ENCODE results near the gene SYT7. TPM values are rescaled to one million over a fixed set of nuclear protein-coding genes. Genes with fewer than 3 reads are reported as not detected.

Gene SYT7
- total and polyA plus RNA-seq, 4 donors, result 2.1 to 114 (median 30.8) TPM

- no peak overlapping the region for H3K27ac ChIP-seq (ENCODE audit: low read depth in 1 of 2, low read length in 2 of 2)
- 92% methylated on average over 3 of the region's 3 CpGs for WGBS
- no peak overlapping the region for H3K9ac ChIP-seq (ENCODE audit: low read depth in 1 of 2, low read length in 2 of 2)
- H3K4me1 ChIP-seq (ENCODE audit: control insufficient read depth in 4 of 4, insufficient read depth in 4 of 4, low read length in 3 of 4), result peaks cover 6 to 18% (median 13%) of the 10 kb centered on the region in 4 donors
- TF ChIP-seq REST (IDR thresholded peaks at IDR 0.05) (no peak), SP1 (IDR thresholded peaks at IDR 0.05) (no peak), HNF4G (IDR thresholded peaks at IDR 0.05) (no peak), RAD21 (IDR thresholded peaks at IDR 0.05) (no peak), YY1 (IDR thresholded peaks at IDR 0.05) (no peak), FOXA1 (IDR thresholded peaks at IDR 0.05) (no peak), JUND (IDR thresholded peaks at IDR 0.05) (no peak), NR2F2 (IDR thresholded peaks at IDR 0.05) (no peak), ATF3 (IDR thresholded peaks at IDR 0.05) (no peak), ZBTB33 (IDR thresholded peaks at IDR 0.05) (no peak), TAF1 (conservative IDR thresholded peaks at IDR 0.05) (no peak), MAX (IDR thresholded peaks at IDR 0.05) (no peak), GABPA (IDR thresholded peaks at IDR 0.05 in 1 of 2, conservative IDR thresholded peaks at IDR 0.05 in 1 of 2) (no peak), HNF4A (conservative IDR thresholded peaks at IDR 0.05) (no peak), FOXA2 (IDR thresholded peaks at IDR 0.05) (no peak), CTCF (IDR thresholded peaks at IDR 0.05; ENCODE audit: low read depth, low read length, missing input control) (no peak)
- H3K9me3 ChIP-seq (ENCODE audit: control insufficient read depth in 4 of 4, low read length in 3 of 4), result no peaks in the 10 kb centered on the region
- H3K4me3 ChIP-seq (ENCODE audit: low read depth in 1 of 3, low read length in 3 of 3), result no peak overlapping the region
- no peaks in the 10 kb centered on the region for H3K36me3 ChIP-seq (ENCODE audit: control insufficient read depth in 4 of 4, insufficient read depth in 3 of 4, low read depth in 1 of 4, low read length in 3 of 4)
- DNase-seq (ENCODE audit: low spot score), result no peak
- no peaks in the 10 kb centered on the region for H3K27me3 ChIP-seq (ENCODE audit: control insufficient read depth in 4 of 4, insufficient read depth in 4 of 4, low read length in 3 of 4)
Measured at GRCh38 chr11:61571869-61572268, 9.0 kb downstream of the SYT7 start.

GRCh38 chr11:61571337-61571736 lies 9.5 kb downstream of the SYT7 start:
- TF ChIP-seq JUND (IDR thresholded peaks at IDR 0.05) (no peak), SP1 (IDR thresholded peaks at IDR 0.05) (no peak), CTCF (IDR thresholded peaks at IDR 0.05; ENCODE audit: low read depth, low read length, missing input control) (no peak)
- Histone ChIP-seq H3K9ac (ENCODE audit: low read depth in 1 of 2, low read length in 2 of 2) (no peak overlapping the region), H3K36me3 (ENCODE audit: control insufficient read depth in 4 of 4, insufficient read depth in 3 of 4, low read depth in 1 of 4, low read length in 3 of 4) (no peaks in the 10 kb centered on the region), H3K9me3 (ENCODE audit: control insufficient read depth in 4 of 4, low read length in 3 of 4) (no peaks in the 10 kb centered on the region), H3K27ac (ENCODE audit: low read depth in 1 of 2, low read length in 2 of 2) (no peak overlapping the region), H3K4me1 (ENCODE audit: control insufficient read depth in 4 of 4, insufficient read depth in 4 of 4, low read length in 3 of 4) (peaks cover 5 to 14% (median 9%) of the 10 kb centered on the region in 4 donors), H3K27me3 (ENCODE audit: control insufficient read depth in 4 of 4, insufficient read depth in 4 of 4, low read length in 3 of 4) (no peaks in the 10 kb centered on the region), H3K4me3 (ENCODE audit: low read depth in 1 of 3, low read length in 3 of 3) (no peak overlapping the region)
- DNase-seq (ENCODE audit: low spot score), result no peak
- WGBS, result 88% methylated on average over 9 of the region's 9 CpGs

All from liver (tissue), 9 donors.